ENCODE data around the gene HEATR9. TPM values are rescaled to one million over a fixed set of nuclear protein-coding genes. Genes with fewer than 3 reads are reported as not detected.

HEATR9 gene
- total and polyA plus RNA-seq, 4 donors: 0.08 TPM; not detected in 3

DNA sequence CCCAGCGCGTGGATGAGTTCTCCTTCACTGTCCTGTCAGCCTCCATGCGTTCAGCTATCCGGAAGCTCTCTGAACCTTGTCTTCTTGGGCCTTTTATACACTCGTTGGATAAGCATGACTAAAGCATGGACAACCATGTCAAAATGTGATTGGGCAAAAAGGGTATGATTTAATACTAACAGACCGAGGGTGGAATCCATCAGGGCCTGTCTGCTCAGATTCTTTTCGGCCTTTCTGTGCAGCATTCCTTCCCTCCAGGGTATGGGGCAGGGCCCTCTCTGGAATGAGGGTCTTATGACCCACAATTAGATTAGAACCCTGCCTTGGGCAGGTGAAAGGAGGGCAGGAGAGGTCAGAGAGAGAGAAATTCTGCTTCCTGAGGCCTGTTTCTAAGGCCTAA is 25.5 kb upstream of the HEATR9 start:
- Histone ChIP-seq H3K27me3 (ENCODE audit: control insufficient read depth in 4 of 4, insufficient read depth in 4 of 4, low read length in 3 of 4) (no peaks in the 10 kb centered on the region), H3K4me1 (ENCODE audit: control insufficient read depth in 4 of 4, insufficient read depth in 4 of 4, low read length in 3 of 4) (peaks cover 0 to 12% (median 1%) of the 10 kb centered on the region in 4 donors), H3K9me3 (ENCODE audit: control insufficient read depth in 4 of 4, low read length in 3 of 4) (no peaks in the 10 kb centered on the region), H3K36me3 (ENCODE audit: control insufficient read depth in 4 of 4, insufficient read depth in 3 of 4, low read depth in 1 of 4, low read length in 3 of 4) (no peaks in the 10 kb centered on the region), H3K4me3 (ENCODE audit: low read depth in 1 of 3, low read length in 3 of 3) (no peak overlapping the region), H3K9ac (ENCODE audit: low read depth in 1 of 2, low read length in 2 of 2) (no peak overlapping the region), H3K27ac (ENCODE audit: low read depth in 1 of 2, low read length in 2 of 2) (no peak overlapping the region)
- 95% methylated on average over 7 of the region's 7 CpGs for WGBS
- DNase-seq (ENCODE audit: low spot score): no peak
- TF ChIP-seq, protein P1, sequence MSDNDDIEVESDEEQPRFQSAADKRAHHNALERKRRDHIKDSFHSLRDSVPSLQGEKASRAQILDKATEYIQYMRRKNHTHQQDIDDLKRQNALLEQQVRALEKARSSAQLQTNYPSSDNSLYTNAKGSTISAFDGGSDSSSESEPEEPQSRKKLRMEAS (IDR thresholded peaks at IDR 0.05): no peak
- TF ChIP-seq NR2F2 (IDR thresholded peaks at IDR 0.05) (no peak), YY1 (IDR thresholded peaks at IDR 0.05) (no peak), HNF4G (IDR thresholded peaks at IDR 0.05) (no peak), FOXA2 (IDR thresholded peaks at IDR 0.05) (no peak), JUND (IDR thresholded peaks at IDR 0.05) (no peak)

DNA sequence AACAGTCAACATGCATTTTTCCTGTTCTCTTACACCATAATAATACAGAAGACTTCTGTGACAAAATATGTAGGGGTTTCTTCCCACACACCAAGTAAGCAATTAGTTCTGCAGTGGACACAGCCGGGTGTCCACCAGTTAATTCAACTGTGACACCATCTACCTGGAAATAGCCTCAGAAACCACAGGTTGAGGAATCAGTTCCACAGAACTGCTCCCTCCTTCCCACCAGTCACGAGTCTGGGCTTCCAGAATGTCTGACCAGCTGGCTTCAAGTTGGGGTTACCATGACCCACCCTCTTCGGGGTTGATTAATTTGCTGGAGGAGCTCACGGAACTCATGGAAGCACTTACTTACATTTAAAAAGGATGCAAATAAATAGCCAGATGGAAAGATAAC is 25.1 kb upstream of the HEATR9 start:
- H3K4me3 ChIP-seq (ENCODE audit: low read depth in 1 of 3, low read length in 3 of 3): no peak overlapping the region
- H3K27ac ChIP-seq (ENCODE audit: low read depth in 1 of 2, low read length in 2 of 2): no peak overlapping the region
- no peaks in the 10 kb centered on the region for H3K36me3 ChIP-seq (ENCODE audit: control insufficient read depth in 4 of 4, insufficient read depth in 3 of 4, low read depth in 1 of 4, low read length in 3 of 4)
- no peak for DNase-seq (ENCODE audit: low spot score)
- no peaks in the 10 kb centered on the region for H3K27me3 ChIP-seq (ENCODE audit: control insufficient read depth in 4 of 4, insufficient read depth in 4 of 4, low read length in 3 of 4)
- H3K4me1 ChIP-seq (ENCODE audit: control insufficient read depth in 4 of 4, insufficient read depth in 4 of 4, low read length in 3 of 4): peaks cover 0 to 9% (median 1%) of the 10 kb centered on the region in 4 donors
- TF ChIP-seq, protein P2, sequence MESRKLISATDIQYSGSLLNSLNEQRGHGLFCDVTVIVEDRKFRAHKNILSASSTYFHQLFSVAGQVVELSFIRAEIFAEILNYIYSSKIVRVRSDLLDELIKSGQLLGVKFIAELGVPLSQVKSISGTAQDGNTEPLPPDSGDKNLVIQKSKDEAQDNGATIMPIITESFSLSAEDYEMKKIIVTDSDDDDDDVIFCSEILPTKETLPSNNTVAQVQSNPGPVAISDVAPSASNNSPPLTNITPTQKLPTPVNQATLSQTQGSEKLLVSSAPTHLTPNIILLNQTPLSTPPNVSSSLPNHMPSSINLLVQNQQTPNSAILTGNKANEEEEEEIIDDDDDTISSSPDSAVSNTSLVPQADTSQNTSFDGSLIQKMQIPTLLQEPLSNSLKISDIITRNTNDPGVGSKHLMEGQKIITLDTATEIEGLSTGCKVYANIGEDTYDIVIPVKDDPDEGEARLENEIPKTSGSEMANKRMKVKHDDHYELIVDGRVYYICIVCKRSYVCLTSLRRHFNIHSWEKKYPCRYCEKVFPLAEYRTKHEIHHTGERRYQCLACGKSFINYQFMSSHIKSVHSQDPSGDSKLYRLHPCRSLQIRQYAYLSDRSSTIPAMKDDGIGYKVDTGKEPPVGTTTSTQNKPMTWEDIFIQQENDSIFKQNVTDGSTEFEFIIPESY (IDR thresholded peaks at IDR 0.05): no peak
- no peak for TF ChIP-seq HNF4G (IDR thresholded peaks at IDR 0.05)
- TF ChIP-seq, protein P3, sequence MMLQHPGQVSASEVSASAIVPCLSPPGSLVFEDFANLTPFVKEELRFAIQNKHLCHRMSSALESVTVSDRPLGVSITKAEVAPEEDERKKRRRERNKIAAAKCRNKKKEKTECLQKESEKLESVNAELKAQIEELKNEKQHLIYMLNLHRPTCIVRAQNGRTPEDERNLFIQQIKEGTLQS (IDR thresholded peaks at IDR 0.05): no peak
- TF ChIP-seq FOXA2 (IDR thresholded peaks at IDR 0.05): no peak
- TF ChIP-seq RAD21 (IDR thresholded peaks at IDR 0.05): no peak
- TF ChIP-seq RXRA (IDR thresholded peaks at IDR 0.05): no peak
- no peak for TF ChIP-seq FOXA1 (IDR thresholded peaks at IDR 0.05)
- TF ChIP-seq, protein P4, sequence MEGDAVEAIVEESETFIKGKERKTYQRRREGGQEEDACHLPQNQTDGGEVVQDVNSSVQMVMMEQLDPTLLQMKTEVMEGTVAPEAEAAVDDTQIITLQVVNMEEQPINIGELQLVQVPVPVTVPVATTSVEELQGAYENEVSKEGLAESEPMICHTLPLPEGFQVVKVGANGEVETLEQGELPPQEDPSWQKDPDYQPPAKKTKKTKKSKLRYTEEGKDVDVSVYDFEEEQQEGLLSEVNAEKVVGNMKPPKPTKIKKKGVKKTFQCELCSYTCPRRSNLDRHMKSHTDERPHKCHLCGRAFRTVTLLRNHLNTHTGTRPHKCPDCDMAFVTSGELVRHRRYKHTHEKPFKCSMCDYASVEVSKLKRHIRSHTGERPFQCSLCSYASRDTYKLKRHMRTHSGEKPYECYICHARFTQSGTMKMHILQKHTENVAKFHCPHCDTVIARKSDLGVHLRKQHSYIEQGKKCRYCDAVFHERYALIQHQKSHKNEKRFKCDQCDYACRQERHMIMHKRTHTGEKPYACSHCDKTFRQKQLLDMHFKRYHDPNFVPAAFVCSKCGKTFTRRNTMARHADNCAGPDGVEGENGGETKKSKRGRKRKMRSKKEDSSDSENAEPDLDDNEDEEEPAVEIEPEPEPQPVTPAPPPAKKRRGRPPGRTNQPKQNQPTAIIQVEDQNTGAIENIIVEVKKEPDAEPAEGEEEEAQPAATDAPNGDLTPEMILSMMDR (IDR thresholded peaks at IDR 0.05; ENCODE audit: low read depth, low read length, missing input control): no peak
- no peak for TF ChIP-seq YY1 (IDR thresholded peaks at IDR 0.05)
- TF ChIP-seq GABPA (IDR thresholded peaks at IDR 0.05 in 1 of 2, conservative IDR thresholded peaks at IDR 0.05 in 1 of 2): no peak
- TF ChIP-seq, protein P5, sequence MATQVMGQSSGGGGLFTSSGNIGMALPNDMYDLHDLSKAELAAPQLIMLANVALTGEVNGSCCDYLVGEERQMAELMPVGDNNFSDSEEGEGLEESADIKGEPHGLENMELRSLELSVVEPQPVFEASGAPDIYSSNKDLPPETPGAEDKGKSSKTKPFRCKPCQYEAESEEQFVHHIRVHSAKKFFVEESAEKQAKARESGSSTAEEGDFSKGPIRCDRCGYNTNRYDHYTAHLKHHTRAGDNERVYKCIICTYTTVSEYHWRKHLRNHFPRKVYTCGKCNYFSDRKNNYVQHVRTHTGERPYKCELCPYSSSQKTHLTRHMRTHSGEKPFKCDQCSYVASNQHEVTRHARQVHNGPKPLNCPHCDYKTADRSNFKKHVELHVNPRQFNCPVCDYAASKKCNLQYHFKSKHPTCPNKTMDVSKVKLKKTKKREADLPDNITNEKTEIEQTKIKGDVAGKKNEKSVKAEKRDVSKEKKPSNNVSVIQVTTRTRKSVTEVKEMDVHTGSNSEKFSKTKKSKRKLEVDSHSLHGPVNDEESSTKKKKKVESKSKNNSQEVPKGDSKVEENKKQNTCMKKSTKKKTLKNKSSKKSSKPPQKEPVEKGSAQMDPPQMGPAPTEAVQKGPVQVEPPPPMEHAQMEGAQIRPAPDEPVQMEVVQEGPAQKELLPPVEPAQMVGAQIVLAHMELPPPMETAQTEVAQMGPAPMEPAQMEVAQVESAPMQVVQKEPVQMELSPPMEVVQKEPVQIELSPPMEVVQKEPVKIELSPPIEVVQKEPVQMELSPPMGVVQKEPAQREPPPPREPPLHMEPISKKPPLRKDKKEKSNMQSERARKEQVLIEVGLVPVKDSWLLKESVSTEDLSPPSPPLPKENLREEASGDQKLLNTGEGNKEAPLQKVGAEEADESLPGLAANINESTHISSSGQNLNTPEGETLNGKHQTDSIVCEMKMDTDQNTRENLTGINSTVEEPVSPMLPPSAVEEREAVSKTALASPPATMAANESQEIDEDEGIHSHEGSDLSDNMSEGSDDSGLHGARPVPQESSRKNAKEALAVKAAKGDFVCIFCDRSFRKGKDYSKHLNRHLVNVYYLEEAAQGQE (IDR thresholded peaks at IDR 0.05): no peak
- no peak for TF ChIP-seq NR2F2 (IDR thresholded peaks at IDR 0.05)
- TF ChIP-seq EGR1 (IDR thresholded peaks at IDR 0.05; ENCODE audit: low read depth in 2 of 2): no peak
- TF ChIP-seq TAF1 (conservative IDR thresholded peaks at IDR 0.05): no peak
- TF ChIP-seq SP1 (IDR thresholded peaks at IDR 0.05): no peak
- TF ChIP-seq HNF4A (conservative IDR thresholded peaks at IDR 0.05): no peak
- TF ChIP-seq, protein P1 (IDR thresholded peaks at IDR 0.05): no peak
- TF ChIP-seq JUND (IDR thresholded peaks at IDR 0.05): no peak
- H3K9me3 ChIP-seq (ENCODE audit: control insufficient read depth in 4 of 4, low read length in 3 of 4): no peaks in the 10 kb centered on the region
- H3K9ac ChIP-seq (ENCODE audit: low read depth in 1 of 2, low read length in 2 of 2): no peak overlapping the region
- 97% methylated on average over 4 of the region's 4 CpGs for WGBS
